GM18502 (cell line): ENCODE measurements around the gene ATP4B.

Source experiments
- ATAC-seq: cut with Tn5 transposase; IDR thresholded peaks from one replicate; pipeline ENCODE4 v1.9.1; 2021; ENCODE audit warnings: mild to moderate bottlenecking; ENCODE audit not compliant: unreplicated experiment, poor library complexity

ATP4B gene

DNA sequence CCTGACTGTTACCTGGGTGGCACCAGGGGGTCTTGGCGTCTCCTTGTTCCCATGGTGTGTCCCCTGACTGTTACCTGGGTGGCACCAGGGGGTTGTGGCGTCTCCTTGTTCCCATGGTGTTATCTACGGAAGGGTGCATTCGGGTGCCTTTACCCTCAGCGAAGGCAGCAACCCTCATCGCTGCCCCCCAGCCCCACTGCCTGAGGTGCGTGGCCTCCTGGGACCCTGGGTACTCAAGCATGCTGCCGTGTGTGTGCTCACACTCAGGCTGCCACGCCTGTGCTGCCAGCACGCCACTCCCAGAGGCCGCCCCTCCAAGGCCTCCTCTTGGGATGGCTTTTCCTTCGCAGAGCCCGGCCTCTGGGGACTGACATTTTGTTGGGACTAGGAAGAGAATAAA lies 48.4 kb downstream of the ATP4B start:
- ATAC-seq = no peak

DNA sequence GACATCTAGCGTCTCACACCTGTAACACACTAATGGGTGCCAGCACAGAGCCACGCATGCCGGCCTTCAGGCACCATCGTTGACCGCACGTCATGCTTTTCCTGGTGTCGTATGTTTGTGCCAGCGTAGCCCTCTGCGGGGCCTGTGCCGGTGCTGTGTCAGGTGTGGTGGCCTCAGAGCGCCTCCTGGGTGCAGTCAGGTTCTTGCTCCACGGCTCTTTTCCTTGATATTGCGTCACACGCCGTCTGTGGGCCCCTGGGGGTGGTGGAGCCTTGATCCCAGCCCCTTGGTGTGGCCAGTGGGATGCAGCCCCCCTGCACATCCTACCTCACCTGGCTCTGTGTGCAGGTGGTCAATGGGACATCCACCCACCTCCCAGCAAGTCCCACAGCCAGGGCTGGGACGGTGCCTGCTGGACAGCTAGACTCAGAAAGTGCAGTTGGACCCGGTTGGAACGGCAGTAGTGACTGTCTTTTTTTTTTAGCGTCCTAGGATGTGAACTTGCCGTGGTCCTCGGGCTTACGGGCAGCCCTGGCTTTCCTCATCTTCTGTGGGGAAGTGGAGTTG lies 48.9 kb downstream of the ATP4B start:
- no peak for ATAC-seq

DNA sequence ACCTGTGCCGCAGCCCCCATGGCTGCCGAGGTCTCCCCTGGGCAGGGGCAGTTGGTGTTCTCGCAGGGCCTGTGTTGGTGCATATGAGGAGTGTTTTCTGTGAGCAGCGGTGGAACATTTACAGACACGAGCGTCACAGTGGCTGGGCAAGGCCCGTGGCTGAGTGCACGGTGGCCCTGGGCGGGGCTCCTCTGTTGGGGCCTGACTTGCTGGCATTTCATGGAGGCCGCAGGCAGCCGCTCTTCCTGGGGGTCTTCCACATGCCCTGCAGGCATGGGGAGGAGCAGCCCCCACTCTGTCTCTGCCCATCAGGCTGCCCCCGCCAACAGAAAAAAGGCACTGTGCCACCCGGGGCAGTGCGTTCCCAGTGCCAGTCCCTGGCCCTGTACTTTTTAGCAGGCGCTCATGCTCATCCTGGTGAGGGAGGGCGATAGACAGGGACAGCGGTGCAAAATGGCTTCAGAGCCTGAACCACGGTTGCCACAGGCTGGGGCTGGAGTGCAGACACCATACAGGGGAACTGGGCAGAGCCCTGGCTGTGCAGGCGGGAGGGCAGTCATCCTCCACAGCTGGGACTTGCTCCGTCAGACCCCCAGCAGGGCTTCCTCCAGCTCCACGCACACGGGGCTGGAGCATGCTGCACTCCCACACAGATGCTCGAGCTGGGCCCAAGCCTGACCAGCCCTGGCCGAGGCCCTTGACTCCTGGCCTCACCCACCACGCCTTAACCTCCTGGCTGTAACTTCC lies 49.9 kb downstream of the ATP4B start:
- no peak for ATAC-seq

DNA sequence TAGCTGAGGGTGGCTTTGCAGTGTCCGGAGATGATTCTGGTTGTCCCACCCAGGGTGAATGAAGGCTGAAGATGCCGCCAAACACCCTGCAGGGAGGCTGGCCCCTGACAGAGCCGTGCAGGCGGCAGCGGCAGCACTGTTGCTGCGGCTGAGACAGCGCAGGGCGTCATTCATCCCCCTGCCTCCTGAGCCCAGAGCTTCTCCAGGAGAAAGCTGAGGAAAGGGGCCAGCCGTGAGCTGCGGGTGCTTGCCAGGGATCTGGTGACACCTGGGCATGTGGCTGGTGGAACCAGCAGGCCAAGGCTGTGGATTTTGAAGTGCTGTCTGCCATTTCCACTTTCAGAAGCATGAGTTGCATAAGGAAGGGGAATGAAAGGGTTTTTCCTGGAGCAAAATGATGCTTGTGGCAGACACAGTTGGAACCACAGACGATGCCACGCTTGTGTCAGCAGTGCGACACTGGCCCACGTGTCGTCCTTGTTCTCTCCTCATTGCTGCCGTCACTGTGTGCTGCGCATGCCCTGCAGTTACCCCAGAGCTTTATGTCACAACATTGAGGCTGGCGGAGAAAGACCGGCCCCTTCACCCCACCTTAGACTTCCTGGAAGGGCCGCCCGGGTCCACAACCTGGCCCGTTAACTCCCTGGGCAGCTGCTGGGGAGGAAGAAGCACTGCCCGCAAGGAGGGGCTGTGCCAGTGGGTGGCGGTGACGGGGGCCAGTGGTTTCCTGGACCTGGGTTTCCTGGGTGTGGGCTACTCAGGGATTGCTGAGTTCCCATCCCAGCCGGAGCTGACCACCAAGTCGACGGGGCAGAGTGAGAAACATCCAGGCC lies 50.7 kb downstream of the ATP4B start:
- ATAC-seq = no peak

DNA sequence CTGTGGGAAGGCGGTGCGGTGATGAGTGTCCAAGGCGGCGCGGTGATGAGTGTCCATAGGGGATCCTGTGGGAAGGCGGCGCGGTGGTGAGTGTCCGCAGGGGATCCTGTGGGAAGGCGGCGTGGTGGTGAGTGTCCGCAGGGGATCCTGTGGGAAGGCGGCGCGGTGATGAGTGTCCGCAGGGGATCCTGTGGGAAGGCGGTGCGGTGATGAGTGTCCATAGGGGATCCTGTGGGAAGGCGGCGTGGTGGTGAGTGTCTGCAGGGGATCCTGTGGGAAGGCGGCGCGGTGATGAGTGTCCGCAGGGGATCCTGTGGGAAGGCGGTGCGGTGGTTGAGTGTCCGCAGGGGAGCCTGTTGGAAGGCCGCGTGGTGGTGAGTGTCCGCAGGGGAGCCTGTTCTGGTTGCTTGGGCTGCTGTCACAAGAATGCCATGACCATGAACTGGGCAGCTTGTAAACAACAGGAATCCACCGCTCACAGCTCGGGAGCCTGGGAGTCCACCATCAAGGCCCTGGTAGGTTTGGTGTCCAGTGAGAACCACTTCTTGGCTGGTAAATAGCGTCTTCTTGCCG lies 52.0 kb downstream of the ATP4B start:
- ATAC-seq = no peak

DNA sequence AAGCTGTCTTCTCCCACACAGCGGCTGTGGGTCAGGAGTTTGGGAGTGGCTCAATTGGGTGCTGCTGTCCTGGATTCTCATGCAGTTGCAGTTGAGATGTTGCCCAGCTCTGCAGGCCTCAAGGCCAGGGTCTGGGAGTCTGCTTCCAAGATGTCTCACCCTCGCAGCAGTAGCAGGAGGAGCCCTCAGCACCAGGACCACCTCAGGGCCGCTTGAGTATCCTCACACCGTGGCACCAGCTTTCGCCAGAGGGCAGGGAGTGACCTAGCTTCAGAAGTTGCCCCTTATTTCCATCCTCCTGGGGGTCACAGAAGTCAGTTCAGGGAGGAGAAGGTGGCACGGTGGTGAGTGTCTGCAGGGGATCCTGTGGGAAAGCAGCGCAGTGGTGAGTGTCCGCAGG lies 52.5 kb downstream of the ATP4B start:
- ATAC-seq = no peak

DNA sequence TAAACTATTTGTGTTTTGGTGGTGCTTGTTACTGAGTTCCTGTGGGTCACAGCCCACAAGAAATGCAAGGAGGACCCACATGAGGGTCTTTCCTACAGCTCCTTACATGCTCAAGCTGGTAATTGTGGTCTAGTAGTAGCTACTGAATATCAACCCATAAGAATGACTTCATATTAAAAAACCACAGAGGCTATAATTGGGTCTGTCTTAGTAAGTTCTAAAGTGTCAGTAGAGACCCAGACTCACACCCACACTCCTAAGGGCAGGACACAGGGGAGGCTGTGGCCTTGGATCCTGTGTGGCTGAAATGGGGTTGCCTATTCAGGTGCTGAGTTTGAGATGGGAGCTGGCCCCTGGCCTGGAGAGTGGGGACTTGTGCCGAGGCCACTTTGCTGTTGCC lies 53.8 kb downstream of the ATP4B start:
- ATAC-seq = no peak

DNA sequence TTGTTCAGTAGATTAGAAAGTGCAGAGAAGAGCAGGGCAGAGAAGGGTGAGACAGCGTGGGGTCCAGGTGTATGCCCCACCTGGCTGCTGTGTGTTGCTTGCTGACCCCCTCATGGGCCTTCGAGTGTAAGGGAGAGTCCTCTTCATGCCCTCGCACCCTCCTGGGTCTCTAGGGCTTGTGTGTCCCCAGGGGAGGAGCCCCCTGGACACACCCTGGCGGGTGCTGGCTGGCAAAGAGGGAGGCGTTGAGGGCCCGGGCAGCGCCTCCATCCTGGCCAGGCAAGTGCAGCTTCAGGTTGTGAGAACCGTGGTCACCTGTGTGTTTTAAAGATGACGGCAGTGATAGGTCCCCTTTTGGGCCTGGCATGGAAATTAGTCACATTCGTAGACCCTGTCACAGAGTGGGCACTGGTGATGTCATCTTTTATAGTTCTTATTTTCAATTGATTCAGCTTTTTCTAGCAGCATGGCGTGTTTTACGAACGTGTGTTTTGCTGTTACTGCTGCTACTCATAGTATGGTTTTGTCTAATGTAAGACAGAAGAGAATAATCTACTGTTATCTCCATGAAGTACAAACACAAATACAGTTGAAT lies 54.8 kb downstream of the ATP4B start:
- ATAC-seq = no peak

DNA sequence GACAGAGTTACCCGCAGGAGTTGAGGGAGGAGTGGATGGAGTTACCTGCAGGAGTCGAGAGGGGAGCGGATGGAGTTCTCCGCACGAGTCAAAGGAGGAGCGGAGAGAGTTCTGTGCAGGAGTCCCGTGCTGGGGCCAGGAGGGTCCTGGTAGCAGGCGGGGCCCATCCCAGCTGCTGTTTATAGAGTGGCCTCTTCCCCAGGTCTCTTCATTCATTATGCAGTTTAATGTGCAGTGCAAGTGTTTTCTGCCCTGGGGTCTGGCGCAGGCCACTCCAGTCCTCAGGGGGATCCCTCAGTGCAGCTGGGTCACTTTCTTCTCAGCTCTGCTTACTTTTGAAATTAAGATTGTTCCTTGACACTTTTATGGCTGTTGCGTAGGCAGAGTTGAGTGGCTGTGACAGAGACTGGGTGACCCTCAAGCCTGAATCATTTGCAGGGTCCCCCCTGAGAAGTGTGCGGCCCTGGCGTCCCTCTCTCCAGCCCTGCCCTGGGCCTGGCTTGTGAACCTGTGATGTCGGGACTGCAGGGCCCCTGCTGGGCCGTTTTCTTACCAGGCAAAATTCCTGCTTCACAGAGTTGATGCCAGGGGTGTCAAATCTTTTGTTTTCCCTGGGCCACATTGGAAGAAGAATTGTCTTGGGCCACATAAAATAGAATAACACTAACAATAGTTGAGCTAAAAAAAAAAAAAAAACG lies 55.6 kb downstream of the ATP4B start:
- no peak for ATAC-seq

DNA sequence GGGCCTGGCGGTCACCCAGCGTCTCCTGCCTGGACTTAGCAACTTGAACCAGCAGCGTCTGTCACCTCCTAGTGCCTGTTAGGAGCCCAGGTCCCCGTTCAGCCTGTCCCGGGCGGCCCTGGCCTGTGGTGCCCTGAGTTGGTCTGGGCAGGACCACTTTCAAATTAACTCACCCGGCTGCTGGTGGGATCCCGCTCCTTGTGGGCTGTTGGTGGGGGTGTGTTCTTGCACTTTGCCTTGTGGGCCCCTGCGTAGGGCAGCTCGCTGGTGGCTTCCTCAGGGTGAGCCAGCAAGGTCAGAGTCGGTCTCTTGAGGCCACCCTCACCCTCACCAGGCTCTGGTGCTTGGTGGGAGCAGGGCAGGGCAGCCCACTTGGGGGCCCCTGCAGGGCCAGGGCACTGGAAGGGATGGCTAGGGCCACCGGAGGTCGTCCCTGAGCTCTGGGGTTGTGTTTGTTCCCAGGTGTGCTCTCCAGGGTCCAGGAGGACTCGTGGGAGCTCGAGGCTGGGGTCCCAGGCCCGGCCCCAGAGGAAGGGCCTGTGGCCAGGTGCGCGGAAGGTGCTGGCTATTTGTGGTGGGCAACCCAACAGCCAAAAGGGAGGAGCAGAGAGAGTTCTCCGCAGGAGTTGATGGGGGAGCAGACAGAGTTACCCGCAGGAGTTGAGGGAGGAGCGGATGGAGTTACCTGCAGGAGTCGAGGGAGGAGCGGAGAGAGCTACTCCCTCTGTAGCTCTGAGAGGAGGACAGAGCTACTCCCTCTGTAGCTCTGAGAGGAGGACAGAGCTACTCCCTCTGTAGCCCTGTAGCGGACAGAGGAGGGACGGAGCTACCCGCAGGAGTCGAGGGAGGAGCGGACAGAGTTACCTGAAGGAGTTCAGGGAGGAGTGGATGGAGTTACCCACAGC lies 56.6 kb downstream of the ATP4B start:
- no peak for ATAC-seq

DNA sequence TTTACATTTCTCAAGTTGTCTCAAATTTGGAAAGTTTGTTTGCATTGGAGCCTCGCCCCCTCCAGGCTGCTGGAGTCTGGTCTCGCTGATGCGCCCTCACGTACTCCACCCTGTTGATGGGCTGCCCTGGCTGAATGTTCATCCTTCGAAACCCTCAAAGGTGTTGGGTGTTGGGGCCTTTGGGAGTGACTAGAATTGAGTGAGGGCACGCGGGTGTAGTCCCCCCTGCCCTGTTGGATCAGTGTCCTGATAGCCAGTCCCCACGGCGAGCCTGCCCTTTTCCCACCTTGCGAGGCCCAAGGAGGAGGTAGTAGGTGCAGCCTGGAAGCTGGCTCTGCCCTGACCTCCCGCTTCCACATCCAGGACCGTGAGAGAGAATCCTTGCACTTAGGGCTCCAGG lies 58.6 kb downstream of the ATP4B start:
- no peak for ATAC-seq
